PFSK-1 (cell line): ENCODE measurements around the gene XKR7.

Source experiments
- FOXP2 ChIP-seq: optimal IDR thresholded peaks from 2 replicates; pipeline ENCODE3; 2011; ENCODE audit warnings: borderline replicate concordance, control low read depth, inconsistent platforms; ENCODE audit not compliant: insufficient read depth; ENCODE audit errors: extremely low read length, extremely low read depth
- POLR2AphosphoS5 ChIP-seq: IDR thresholded peaks from 2 replicates; pipeline ENCODE4 v1.6.1; 2012; ENCODE audit warnings: low read depth, mild to moderate bottlenecking, control low read depth, low read length, moderate library complexity
- TAF1 ChIP-seq: IDR thresholded peaks from 2 replicates; pipeline ENCODE4 v1.6.1; 2012; ENCODE audit warnings: low read length, control low read depth, borderline replicate concordance; ENCODE audit not compliant: insufficient read depth
- TF ChIP-seq, protein P1 (sequence below), 2 experiments: IDR thresholded peaks; 2 replicates each; pipeline versions ENCODE4 v1.6.1 to v1.8.0; 2011 to 2012; ENCODE audit warnings: low read depth in 2 of 2, low read length in 2 of 2, control low read depth in 1 of 2, inconsistent platforms in 1 of 2, mild to moderate bottlenecking in 1 of 2, moderate library complexity in 1 of 2; ENCODE audit not compliant: insufficient read depth in 1 of 2

DNA sequence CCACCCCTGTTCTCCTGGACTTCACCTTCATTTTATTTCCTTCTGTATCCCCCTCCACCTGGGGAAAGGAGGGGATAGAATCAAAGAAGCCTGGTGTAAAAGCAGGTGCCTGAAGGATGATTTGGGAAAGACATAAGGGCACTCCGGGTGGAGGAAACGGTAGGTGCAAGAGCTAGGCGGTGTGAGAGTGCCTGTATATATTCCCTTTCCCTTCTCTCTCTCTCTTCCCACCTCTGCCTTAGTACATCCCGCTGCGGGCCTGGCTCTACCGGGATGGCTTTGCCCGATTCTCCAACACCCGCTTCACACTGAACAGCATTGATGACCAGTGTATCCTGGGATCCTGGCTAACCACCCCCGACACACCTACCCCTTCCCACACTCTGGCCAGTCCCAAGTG is 42.3 kb upstream of the XKR7 start:
- TF ChIP-seq, protein P1, sequence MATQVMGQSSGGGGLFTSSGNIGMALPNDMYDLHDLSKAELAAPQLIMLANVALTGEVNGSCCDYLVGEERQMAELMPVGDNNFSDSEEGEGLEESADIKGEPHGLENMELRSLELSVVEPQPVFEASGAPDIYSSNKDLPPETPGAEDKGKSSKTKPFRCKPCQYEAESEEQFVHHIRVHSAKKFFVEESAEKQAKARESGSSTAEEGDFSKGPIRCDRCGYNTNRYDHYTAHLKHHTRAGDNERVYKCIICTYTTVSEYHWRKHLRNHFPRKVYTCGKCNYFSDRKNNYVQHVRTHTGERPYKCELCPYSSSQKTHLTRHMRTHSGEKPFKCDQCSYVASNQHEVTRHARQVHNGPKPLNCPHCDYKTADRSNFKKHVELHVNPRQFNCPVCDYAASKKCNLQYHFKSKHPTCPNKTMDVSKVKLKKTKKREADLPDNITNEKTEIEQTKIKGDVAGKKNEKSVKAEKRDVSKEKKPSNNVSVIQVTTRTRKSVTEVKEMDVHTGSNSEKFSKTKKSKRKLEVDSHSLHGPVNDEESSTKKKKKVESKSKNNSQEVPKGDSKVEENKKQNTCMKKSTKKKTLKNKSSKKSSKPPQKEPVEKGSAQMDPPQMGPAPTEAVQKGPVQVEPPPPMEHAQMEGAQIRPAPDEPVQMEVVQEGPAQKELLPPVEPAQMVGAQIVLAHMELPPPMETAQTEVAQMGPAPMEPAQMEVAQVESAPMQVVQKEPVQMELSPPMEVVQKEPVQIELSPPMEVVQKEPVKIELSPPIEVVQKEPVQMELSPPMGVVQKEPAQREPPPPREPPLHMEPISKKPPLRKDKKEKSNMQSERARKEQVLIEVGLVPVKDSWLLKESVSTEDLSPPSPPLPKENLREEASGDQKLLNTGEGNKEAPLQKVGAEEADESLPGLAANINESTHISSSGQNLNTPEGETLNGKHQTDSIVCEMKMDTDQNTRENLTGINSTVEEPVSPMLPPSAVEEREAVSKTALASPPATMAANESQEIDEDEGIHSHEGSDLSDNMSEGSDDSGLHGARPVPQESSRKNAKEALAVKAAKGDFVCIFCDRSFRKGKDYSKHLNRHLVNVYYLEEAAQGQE (IDR thresholded peaks at IDR 0.05; ENCODE audit: insufficient read depth in 1 of 2, low read depth in 2 of 2, low read length in 2 of 2), result no peak
- TF ChIP-seq TAF1 (no peak), POLR2AphosphoS5 (no peak), FOXP2 (no peak)
